Testis (tissue), 2 donors: ENCODE measurements around the gene QSOX2.

Experiments used
- POLR2A ChIP-seq: fragments of 450-650 bp; IDR thresholded peaks from one replicate; pipeline ENCODE4 v1.6.1; 2017; ENCODE audit warnings: antibody characterized with exemption, mild to moderate bottlenecking, moderate library complexity
- TF ChIP-seq, protein P1 (sequence below), 3 experiments: fragments of 450-650 bp in 2 of 3; fragments of 200-600 bp in 1 of 3; sonication (generic) in 1 of 3; IDR thresholded peaks; one replicate each; pipeline ENCODE4 v1.5.1; 2016 to 2019; ENCODE audit warnings: antibody characterized with exemption in 3 of 3, mild to moderate bottlenecking in 2 of 3, moderate library complexity in 1 of 3

DNA sequence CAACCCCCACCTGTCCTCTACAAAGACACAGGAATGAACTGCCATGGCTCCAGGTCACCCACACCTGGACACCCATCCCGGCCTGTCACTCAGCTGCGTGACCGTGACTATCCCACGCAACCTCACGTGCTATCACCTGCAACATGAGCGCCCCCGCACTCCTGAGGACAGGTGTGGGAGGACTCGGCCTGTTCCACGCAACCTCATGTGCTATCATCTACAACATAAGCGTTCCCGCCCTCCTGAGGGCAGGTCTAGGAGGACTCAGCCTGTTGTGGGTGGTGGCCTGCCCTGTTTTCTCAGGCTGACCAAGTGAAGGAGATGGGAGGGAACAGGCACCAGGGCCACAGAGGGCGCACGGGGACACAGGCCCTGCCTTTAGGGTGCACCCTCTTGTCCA, 4.1 kb downstream of the QSOX2 start:
- TF ChIP-seq, protein P1, sequence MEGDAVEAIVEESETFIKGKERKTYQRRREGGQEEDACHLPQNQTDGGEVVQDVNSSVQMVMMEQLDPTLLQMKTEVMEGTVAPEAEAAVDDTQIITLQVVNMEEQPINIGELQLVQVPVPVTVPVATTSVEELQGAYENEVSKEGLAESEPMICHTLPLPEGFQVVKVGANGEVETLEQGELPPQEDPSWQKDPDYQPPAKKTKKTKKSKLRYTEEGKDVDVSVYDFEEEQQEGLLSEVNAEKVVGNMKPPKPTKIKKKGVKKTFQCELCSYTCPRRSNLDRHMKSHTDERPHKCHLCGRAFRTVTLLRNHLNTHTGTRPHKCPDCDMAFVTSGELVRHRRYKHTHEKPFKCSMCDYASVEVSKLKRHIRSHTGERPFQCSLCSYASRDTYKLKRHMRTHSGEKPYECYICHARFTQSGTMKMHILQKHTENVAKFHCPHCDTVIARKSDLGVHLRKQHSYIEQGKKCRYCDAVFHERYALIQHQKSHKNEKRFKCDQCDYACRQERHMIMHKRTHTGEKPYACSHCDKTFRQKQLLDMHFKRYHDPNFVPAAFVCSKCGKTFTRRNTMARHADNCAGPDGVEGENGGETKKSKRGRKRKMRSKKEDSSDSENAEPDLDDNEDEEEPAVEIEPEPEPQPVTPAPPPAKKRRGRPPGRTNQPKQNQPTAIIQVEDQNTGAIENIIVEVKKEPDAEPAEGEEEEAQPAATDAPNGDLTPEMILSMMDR (IDR thresholded peaks at IDR 0.05) = no peak
- no peak for TF ChIP-seq POLR2A
